Measurements from ENCODE around the gene KLRD1.
"Not testable (repeated sequence)": the region's sequence is repeated elsewhere in the genome, so short reads cannot be mapped to it uniquely, and the experiment has no call there.

Gene KLRD1, protein sequence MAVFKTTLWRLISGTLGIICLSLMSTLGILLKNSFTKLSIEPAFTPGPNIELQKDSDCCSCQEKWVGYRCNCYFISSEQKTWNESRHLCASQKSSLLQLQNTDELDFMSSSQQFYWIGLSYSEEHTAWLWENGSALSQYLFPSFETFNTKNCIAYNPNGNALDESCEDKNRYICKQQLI

GRCh38 chr12:10307630-10308029, at the start of gene KLRD1:
Gene KLRD1, plus strand, starts transcription at chr12:10307870. Its CDS starts 208 bp downstream, at chr12:10308078.
- DNase-seq (ENCODE audit: low read depth): no peak

DNA sequence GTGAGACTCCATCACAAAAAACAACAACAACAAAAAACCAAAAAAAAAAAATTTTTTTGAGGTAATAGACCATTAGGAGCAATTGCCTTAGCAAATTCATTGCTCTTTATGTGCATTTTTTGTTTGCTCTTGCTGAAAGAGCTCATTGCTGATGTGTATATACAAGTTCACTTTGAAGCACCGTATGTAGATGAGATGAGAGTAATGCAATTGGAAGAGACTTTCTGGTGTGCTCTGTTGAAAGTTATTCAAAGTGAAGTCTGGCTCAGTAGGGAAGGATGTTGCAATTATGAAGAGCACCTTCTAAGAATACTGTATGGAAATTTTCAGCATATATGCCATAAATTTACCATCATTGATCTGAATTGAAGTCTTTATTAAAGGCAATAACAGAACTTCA, 46.7 kb upstream of the KLRD1 start:
- no peak for DNase-seq (ENCODE audit: low read depth)

DNA sequence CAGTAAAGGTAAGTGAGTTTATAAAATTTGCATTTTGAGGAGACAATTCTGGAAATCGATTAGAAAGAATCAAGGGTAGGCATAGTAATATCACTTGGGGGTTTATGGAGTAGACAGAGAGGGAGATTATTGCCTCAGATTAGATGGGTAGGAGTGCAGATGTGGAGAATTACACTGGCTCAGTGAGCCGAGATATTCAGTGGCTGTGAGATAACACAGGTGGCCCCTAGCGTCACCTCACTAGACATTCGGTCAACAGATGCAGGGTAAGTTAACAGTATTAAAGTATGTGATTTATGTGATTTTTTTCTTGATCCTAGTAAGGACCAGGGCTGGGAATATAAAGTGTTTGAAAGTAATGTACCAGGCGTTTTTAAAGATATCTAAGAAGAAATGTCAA, 39.6 kb upstream of the KLRD1 start:
- no peak for DNase-seq (ENCODE audit: low read depth)

GRCh38 chr12:10272467-10272866, 35.2 kb upstream of the KLRD1 start:
- no peak for DNase-seq (ENCODE audit: low read depth)

- no peak for DNase-seq (ENCODE audit: low read depth)
Observed at GRCh38 chr12:10276774-10277173, 30.9 kb upstream of the KLRD1 start.

GRCh38 chr12:10278104-10278503, 29.6 kb upstream of the KLRD1 start:
- no peak for DNase-seq (ENCODE audit: low read depth)

- DNase-seq (ENCODE audit: low read depth): no peak
Observed at GRCh38 chr12:10279937-10280336, 27.7 kb upstream of the KLRD1 start.

DNA sequence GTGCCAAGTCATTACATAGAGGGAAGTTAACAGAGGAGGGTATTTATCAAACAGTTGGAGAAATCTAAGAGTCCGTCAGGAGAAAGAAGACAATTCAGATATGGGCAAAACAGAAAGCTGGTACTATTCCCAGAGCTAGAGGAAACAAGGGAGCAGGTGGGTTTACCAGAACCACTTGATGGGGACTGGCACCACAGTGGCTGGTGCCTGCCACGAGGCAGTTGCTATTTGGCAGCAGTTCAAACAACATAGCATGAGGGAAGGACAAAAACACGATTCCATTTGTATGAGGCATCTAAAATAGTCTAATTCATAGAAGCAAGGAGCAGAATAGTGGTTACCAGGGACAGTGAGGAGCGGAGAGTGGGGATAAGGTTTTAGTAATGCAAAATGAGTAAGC, 24.6 kb upstream of the KLRD1 start:
- DNase-seq (ENCODE audit: low read depth): no peak

- DNase-seq (ENCODE audit: low read depth): no peak
Observed at GRCh38 chr12:10285919-10286318, 21.8 kb upstream of the KLRD1 start.

DNA sequence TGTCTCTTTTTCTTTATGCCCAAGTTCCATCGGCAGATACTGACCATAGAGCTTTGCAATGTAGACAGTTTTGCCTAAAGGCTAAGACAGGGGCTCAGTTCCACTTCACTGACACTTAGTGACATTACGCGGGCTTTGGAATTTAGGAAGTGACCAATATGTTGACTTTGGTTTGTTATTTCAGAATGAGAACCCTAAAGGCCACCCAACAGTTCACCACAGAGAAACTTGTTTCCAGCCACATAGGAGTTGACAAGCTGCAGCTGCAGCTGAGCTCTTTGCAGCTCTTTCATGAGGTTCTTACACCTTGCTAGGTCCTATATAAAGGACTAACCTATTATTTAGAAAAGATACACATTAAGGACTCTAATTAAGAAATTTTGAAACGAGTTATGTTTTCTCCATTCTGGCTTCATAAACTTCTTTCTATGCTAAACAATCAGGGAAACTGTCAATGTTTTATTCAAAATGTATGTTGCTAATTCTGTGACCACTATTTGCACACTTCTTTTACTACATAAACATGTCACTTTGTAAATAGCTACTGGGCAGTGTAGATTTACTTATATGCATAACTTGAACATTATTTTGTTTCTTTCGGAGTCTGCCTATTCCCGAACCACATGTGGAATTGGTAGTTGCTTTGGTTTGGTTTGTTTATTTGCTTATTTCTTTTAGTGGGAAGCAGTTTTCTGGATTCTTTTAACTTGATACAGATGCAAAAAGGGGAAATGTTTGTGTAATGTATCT, 18.5 kb upstream of the KLRD1 start:
- no peak for DNase-seq (ENCODE audit: low read depth)

DNA sequence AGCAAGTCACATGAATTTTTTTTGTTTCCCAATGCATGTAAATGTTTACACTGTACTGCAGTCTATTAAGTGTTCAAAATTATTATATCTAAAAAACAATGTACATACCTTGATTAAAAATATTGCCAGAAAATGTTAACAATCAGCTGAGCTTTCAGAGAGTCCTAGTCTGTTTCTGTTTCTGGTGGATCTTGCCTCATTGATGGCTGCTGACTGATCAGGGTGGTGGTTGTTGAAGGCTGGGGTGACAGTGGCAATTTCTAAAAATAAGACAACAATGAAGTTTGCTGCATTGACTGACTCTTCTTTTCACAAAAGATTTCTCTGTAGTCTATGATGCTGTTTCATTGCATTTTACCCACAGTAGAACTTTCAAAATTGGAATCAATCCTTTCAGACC, 16.6 kb upstream of the KLRD1 start:
- DNase-seq (ENCODE audit: low read depth): no peak

DNA sequence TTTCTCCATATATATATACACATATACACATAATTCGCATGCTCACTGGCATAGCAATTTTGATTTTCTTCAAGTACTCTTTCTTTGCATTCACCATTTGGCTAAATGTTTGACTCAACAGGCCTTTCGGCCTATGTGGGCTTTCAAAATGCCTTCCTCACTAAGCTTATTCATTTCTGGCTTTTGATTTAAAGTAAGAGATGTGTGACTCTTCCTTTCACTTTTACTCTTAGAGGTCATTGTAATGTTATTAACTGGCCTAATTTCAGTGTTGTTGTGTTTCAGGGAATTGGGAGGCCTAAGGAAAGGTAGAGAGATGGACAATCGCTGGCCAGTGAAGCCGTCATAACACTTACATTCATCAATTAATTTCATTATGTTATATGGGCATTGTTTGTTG, 14.5 kb upstream of the KLRD1 start:
- no peak for DNase-seq (ENCODE audit: low read depth)

DNA sequence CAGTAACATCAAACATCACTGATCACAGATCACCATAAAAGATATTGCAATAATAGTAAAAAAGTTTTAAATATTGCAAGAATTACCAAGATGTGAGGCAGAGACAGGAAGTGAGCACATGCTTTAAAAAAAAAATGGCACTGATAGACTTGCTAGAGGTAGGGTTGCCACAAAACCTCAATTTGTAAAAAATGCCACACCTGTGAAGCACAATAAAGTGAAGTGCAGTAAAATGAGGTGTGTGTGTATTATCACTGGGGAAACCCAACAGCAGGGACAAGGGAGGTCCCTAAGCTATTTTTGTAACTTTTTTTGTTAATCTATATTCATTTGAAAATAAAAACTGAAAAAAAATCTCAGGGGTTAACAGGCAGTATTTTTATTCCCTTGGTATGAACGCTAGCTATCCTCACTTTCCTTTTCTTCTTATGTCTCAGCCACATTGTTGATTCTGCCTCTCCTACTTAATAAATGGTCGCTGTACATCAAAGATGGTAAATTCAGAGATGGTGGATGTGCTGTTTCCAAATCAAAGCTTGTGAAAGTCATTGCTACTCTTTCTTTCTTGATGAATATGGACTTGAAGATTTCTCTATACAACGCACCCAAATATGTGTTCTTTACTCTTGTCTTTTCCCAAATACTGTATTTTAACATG, 14.0 kb upstream of the KLRD1 start:
- DNase-seq (ENCODE audit: low read depth): no peak

GRCh38 chr12:10301103-10301502, 6.6 kb upstream of the KLRD1 start:
- DNase-seq (ENCODE audit: low read depth): no peak

GRCh38 chr12:10304161-10304574, 3.5 kb upstream of the KLRD1 start:
- no peak for DNase-seq (ENCODE audit: low read depth)

DNA sequence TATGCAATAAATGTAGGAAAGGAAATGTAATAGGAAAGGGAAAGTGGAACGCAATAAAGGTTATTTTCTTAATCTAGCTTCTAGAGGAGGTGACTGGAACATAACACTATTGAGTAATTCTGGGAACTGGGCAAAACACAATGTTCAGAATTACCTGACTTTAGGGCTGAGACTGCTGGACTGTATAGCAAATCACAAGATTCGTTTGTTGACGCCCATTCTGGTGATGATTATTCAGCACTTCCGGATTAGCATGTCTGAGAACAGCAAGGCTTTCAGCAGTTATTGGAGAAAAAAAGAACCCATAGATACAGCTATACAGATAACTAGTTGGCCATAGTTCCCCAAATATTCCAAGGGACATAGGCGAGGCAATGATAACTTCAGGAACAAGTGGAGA, 2.3 kb upstream of the KLRD1 start:
- no peak for DNase-seq (ENCODE audit: low read depth)

DNA sequence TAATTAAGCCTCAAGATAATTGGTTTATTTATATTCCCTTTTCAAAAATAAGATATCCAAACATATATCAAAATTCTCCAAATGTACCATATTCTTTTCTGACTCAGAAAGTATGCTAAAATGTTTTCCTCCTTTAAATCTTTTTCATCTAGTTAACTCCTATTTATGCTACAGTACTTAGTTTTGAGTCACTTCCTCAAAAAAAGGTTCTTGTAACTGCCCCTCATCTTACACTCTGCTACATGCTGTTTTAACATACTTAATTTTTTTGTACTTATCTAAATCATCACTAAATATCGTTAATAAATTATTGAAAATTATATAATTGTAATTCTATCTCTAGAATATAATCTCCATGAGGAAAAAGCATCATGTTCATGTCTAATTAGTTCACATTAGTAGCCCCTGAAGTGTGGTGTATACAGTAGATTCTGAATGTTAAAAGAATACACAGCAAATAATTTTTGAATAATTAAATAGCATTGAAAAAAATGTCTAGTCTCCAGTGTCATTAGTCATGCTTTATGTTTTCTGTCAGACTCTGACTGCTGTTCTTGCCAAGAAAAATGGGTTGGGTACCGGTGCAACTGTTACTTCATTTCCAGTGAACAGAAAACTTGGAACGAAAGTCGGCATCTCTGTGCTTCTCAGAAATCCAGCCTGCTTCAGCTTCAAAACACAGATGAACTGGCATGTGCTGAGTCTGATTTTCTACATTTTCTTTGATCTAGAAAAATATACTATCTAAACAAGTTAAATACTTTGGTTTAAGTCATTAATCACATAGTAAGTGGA, 3.5 kb downstream of the KLRD1 start:
- DNase-seq (ENCODE audit: low read depth): no peak

GRCh38 chr12:10319388-10319787, 11.7 kb downstream of the KLRD1 start:
- DNase-seq (ENCODE audit: low read depth): no peak

DNA sequence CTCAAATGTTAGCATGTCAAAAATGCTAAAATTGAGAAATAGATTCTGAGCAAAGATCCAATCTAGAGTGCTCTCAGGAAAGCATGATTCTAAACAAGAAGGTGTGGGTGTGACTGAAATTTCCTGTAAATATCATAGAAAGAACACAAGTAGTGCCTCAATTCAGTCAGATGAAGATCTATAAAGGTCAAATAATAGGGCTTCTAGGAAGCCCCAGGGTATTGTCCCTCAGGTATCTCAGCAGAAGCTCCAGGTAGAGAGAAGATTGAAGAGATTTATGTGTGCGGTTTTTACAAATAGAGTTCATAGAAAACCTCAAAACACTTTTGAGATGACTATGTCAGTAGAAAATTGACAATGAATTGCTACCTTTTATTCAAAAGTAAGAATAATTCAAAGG, 13.0 kb downstream of the KLRD1 start:
- DNase-seq (ENCODE audit: low read depth): no peak

DNA sequence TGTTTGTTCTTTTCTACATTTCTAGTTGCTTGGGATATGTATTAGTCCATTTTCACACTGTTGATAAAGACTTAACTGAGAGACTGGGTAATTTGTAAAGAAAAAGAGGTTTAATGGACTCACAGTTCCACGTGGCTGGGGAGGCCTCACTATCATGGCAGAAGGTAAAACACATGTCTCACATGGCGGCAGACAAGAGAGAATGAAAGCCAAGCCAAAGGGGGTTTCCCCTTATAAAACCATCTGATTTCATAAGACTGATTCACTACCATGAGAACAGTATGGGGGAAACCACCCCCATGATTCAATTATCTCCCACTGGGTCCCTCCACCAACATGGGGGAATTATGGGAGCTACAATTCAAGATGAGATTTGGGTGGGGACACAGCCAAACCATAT, 21.0 kb downstream of the KLRD1 start:
- DNase-seq (ENCODE audit: low read depth): not testable (repeated sequence)

DNA sequence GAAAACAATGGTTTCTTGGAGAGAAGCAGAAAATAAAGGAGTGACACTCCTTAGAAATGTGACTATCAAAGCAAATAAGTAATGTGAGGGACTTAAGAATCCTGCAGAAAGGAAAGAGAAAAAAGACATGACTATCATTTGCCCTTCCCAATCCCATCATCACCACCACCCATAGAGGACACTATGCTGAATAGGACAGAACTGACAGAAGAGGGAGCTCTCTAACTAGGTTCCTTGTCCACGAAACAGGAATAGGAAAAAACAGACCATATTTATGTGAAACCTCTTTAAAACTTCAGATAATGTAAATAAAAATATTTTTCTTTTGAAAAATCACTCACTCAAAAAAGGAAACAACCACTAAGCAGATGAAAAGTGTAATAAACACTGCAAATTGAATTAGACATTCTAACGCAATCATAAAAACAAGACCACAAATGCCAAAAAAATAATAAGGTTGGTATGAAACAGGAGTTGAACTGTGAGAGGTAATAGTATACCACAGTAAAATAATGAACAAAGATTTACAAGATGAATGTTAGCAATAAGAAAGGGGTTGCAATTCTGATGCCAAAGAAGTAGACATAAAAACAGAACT, 24.1 kb downstream of the KLRD1 start:
- no peak for DNase-seq (ENCODE audit: low read depth)

GRCh38 chr12:10336196-10336595, 28.5 kb downstream of the KLRD1 start:
- not testable (repeated sequence) for DNase-seq (ENCODE audit: low read depth)

Measured in stimulated activated CD8-positive, alpha-beta memory T cell treated with anti-CD3 and anti-CD28 coated beads, Interleukin-7, amount 100 ng/mL, for 24 hours (primary cell).